Nephron progenitor cell (in vitro differentiated cells): ENCODE measurements around the gene ANKS1B.

Experiments used
- DNase-seq: peaks from one replicate; pipeline ENCODE4 v3.0.0; 2021
- H3K27ac Mint-ChIP-seq: 2 replicates; pipeline ENCODE4 v1.8.0; 2021; ENCODE audit warnings: mild to moderate bottlenecking, moderate library complexity, mixed read lengths
- H3K27me3 Mint-ChIP-seq: 2 replicates; pipeline ENCODE4 v1.8.0; 2021; ENCODE audit warnings: mild to moderate bottlenecking, low read depth, mixed read lengths; ENCODE audit not compliant: poor library complexity
- H3K36me3 Mint-ChIP-seq: 2 replicates; pipeline ENCODE4 v1.8.0; 2021; ENCODE audit warnings: low read depth, mixed read lengths
- H3K4me1 Mint-ChIP-seq: 2 replicates; pipeline ENCODE4 v1.8.0; 2021; ENCODE audit warnings: mixed read lengths
- H3K4me3 Mint-ChIP-seq: 2 replicates; pipeline ENCODE4 v1.8.0; 2021; ENCODE audit warnings: mild to moderate bottlenecking, moderate library complexity, mixed read lengths
- H3K9me3 Mint-ChIP-seq: 2 replicates; pipeline ENCODE4 v1.8.0; 2021; ENCODE audit warnings: mild to moderate bottlenecking, moderate library complexity, mixed read lengths
- TF ChIP-seq, protein P1 (sequence below): fragments of 200-600 bp; sonication (generic); IDR thresholded peaks from 2 replicates; pipeline ENCODE4 v1.5.0; 2021; ENCODE audit warnings: antibody characterized with exemption

ANKS1B gene

DNA sequence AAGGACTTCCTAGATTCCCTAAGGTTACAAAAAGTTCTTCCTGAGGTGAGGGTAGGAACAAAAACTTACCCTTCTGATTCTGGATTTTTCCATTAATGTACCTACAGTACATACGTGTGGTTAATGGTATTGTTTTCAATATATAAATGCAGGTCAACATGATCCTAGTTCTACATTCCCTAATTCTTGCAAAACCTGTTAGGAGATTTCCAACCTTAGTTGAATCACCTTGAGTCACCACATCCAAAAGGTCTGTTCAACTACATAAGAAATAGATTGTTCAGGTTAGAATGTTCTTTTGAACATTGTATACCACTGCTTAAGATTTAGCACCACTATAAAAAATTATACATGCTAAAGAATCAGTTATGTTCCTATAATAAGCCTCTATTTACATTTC lies 218.3 kb downstream of the ANKS1B start:
- TF ChIP-seq, protein P1, sequence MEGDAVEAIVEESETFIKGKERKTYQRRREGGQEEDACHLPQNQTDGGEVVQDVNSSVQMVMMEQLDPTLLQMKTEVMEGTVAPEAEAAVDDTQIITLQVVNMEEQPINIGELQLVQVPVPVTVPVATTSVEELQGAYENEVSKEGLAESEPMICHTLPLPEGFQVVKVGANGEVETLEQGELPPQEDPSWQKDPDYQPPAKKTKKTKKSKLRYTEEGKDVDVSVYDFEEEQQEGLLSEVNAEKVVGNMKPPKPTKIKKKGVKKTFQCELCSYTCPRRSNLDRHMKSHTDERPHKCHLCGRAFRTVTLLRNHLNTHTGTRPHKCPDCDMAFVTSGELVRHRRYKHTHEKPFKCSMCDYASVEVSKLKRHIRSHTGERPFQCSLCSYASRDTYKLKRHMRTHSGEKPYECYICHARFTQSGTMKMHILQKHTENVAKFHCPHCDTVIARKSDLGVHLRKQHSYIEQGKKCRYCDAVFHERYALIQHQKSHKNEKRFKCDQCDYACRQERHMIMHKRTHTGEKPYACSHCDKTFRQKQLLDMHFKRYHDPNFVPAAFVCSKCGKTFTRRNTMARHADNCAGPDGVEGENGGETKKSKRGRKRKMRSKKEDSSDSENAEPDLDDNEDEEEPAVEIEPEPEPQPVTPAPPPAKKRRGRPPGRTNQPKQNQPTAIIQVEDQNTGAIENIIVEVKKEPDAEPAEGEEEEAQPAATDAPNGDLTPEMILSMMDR: no peak
- H3K36me3 Mint-ChIP-seq: no peaks in the 10 kb centered on the region
- no peaks in the 10 kb centered on the region for H3K27me3 Mint-ChIP-seq
- no peaks in the 10 kb centered on the region for H3K4me1 Mint-ChIP-seq
- DNase-seq: no peak
- no peak overlapping the region for H3K4me3 Mint-ChIP-seq
- no peaks in the 10 kb centered on the region for H3K9me3 Mint-ChIP-seq
- no peak overlapping the region for H3K27ac Mint-ChIP-seq

DNA sequence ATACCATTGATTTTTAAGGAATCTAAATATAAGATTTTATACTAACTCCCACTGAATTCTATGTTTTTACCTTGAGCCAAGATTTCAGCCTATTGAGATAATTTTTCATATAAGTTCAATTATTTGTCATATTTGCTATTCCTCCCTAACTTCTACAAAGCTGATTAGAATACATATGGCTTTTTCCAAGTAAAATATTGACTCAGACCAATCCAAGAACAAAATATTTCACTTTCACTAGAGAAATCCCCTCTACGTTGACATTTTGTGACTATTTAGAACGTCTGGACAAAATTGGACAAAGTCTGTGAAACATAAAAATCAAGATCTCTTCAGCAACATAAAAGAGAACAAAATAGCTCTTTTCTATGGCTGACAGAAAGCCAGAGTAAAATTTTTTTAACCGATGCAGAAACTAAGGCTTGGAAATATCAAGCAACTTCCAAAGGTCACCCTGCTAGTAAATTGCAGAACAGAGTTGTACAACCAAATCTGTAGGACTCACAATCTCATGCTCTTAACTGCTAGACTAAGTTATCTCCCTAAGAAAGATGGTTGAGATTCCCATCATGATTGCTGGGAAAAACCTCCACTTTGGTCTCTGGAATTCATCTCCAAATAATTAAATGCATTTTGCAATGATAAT lies 219.1 kb downstream of the ANKS1B start:
- no peaks in the 10 kb centered on the region for H3K36me3 Mint-ChIP-seq
- no peaks in the 10 kb centered on the region for H3K9me3 Mint-ChIP-seq
- H3K27me3 Mint-ChIP-seq: no peaks in the 10 kb centered on the region
- no peak overlapping the region for H3K4me3 Mint-ChIP-seq
- H3K4me1 Mint-ChIP-seq: no peaks in the 10 kb centered on the region
- H3K27ac Mint-ChIP-seq: no peak overlapping the region
- TF ChIP-seq, protein P1: no peak
- no peak for DNase-seq

DNA sequence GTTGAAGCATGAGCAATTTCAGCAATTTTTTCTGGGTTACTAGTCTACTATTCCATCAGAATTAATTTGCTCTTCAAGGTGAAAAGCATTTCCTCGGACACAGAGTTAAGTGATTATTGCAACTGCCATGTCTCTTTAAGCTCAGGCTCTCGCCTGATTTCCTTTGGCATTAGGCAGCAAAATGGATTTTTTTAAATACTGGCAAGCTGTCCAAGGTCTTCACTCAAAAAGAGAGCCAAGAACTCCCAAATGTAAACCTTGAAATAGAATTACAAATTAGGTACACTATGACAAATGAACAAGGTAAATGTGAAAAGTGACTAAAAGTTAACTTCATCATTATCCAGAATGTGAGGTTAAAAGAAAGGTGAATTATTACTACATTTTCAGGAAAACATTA lies 225.3 kb downstream of the ANKS1B start:
- DNase-seq: no peak
- TF ChIP-seq, protein P1: no peak
- peaks cover 5% of the 10 kb centered on the region for H3K9me3 Mint-ChIP-seq
- no peaks in the 10 kb centered on the region for H3K36me3 Mint-ChIP-seq
- no peaks in the 10 kb centered on the region for H3K4me1 Mint-ChIP-seq
- H3K4me3 Mint-ChIP-seq: no peak overlapping the region
- peaks cover 7% of the 10 kb centered on the region for H3K27me3 Mint-ChIP-seq
- no peak overlapping the region for H3K27ac Mint-ChIP-seq

DNA sequence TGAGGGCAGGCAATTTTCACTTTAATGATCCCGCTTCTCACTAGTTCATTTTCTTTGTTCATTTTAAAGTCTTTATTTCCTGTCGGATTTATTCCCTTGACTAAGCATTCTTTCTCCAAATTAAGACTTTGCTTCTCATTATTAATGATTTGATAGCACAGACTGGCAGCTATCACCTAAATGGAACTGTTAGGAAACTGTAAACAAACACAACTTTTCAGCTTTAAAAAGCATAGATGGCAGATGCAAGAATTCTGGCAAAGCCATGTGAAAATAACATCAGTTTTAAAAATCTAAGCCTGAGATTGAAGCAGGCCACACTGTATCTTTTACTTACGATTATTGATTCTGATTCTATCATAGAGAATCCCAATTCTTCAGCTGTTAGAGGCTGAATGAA lies 225.7 kb downstream of the ANKS1B start:
- Mint-ChIP-seq H3K27ac (no peak overlapping the region), H3K27me3 (peaks cover 7% of the 10 kb centered on the region), H3K4me1 (no peaks in the 10 kb centered on the region), H3K4me3 (no peak overlapping the region), H3K36me3 (no peaks in the 10 kb centered on the region), H3K9me3 (peaks cover 9% of the 10 kb centered on the region)
- TF ChIP-seq, protein P1: no peak
- DNase-seq: no peak

DNA sequence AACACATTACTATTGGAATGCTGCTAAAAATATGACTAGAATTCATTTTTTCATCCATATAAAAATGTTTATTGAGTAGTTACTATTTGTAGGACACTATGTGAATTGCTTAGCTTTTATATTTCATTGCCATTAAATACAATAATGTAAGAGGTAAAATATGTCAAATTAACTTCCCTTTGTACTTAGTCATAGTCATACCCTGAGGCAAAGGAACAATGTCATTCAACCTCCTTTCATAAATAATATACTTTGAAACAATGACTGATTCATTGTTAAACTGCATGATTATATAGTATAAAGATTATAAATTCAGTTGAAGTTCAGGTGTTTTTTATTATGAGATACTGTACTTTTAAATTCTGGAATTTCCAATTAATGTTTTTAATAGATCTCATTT lies 232.0 kb downstream of the ANKS1B start:
- H3K4me3 Mint-ChIP-seq: no peak overlapping the region
- no peak overlapping the region for H3K27ac Mint-ChIP-seq
- no peaks in the 10 kb centered on the region for H3K4me1 Mint-ChIP-seq
- no peaks in the 10 kb centered on the region for H3K36me3 Mint-ChIP-seq
- no peak for DNase-seq
- H3K9me3 Mint-ChIP-seq: peaks cover 15% of the 10 kb centered on the region
- TF ChIP-seq, protein P1: no peak
- peaks cover 7% of the 10 kb centered on the region for H3K27me3 Mint-ChIP-seq

DNA sequence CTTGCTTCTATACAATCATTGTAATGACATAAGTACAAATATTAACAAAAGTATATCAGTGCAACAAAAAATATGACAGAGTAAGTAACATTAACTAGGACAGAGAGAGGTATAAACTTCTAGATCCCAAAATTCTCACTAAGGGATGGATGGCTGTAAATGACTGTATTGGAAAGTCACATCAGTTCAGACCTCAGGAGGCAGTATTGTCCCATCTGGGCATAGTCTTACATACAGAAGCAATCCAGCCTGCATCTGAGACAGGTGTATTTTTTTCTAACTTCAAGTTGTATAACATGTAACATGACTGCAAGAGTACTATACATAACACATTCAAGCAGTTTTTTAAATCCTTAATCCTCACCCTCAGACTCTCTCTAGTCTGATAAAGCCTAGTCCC lies 238.2 kb downstream of the ANKS1B start:
- no peak for DNase-seq
- Mint-ChIP-seq H3K27me3 (no peaks in the 10 kb centered on the region), H3K9me3 (no peaks in the 10 kb centered on the region), H3K4me3 (no peak overlapping the region), H3K27ac (no peak overlapping the region), H3K4me1 (no peaks in the 10 kb centered on the region), H3K36me3 (no peaks in the 10 kb centered on the region)
- TF ChIP-seq, protein P1: no peak
